NCI-H748 (cell line): ENCODE results near the gene FADS3.

Experiments used
- DNase-seq: peaks from one replicate; lab custom pipeline; 2025; ENCODE audit not compliant: unreplicated experiment; lab: John Stamatoyannopoulos, UW

The FADS3 gene

DNA sequence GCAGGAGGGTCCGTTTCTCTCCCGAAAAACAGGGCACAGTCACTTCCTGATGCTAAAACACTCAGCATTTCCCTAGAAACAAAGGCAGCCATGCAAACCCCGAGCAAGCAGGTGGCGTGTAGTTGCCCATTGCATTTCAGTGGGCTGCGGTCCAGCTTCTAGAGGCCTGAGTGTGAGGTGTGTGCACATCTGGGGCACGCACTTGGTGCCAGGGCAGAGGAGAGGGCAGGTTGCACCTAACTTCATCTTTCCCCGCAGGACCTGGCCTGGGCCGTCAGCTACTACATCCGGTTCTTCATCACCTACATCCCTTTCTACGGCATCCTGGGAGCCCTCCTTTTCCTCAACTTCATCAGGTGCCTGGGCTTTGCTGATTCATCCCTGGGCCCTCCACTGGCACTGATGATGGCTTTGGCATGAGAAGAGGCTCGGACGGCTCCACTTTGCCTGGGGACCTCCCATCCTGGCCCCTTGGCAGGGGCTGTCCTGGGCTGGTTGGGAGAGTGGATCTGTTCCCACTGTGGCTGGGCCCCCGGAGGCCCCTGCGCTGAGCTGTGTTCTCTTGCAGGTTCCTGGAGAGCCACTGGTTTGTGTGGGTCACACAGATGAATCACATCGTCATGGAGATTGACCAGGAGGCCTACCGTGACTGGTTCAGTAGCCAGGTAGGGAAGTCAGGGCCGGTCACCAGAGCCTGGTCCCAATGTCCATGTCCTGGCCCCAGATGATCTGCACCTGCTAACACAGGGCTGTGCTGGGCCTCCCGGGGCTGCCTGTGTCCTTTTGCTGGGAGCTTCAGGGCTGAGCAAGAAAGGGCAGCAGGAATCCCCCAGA is 28.4 kb downstream of the FADS3 start:
- no peak for DNase-seq

DNA sequence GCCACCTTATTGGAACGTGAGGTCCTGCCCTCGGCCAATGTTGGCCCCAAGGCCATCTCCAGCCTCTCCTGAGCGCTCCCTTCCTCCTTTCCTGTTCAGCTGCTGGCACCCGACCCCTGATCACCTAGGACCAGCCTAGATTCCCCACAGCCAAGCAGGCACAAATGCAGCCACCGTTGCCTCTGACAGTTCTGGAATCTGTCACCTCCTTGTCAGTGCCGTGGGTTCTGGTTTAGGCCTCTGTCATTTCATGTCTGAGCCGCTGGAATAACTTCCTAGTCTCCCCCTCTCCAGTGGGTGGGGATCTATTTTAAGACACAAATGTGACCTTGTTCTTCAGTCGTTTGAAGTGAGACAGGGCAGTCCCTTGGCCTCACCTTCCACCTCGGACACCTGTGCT is 29.7 kb downstream of the FADS3 start:
- DNase-seq, result no peak

DNA sequence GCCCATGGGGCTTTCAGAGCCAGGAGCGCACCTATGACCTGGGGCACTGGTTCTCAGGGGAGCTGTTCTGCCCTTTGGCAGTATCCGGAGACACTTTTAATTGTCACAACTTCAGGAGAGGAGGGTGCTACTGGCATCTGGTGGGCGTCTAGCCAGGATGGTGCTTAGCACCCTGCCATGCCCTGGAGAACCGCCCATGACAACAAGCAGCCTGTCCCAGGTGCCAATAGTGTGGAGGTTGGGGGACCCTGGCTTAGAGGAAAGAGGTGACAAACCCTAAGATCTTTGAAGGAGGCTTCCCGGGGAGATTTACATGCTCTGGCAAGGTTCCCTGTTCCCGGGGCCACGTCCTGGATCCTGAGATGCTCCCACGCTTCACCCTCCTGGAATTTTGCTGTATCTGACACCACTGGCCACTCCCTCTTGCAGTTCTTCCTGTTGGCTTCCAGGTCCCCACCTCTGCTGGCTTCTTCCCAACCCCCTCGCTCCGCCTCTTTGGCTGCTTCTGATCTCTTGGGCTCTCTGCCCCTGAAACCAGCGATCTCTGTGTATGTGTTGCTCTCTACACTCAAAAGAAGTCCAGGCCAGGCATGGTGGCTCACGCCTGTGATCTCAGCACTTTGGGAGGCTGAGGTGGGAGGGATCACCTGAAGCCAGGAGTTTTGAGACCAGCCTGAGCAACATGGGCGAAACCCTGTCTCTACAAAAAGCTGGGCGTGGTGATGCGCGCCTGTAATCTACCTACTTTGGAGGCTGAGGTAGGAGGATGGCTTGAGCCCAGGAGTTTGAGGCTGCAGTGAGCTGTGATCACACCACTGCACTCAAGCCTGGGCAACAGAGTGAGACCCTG is 31.1 kb downstream of the FADS3 start:
- no peak for DNase-seq

DNA sequence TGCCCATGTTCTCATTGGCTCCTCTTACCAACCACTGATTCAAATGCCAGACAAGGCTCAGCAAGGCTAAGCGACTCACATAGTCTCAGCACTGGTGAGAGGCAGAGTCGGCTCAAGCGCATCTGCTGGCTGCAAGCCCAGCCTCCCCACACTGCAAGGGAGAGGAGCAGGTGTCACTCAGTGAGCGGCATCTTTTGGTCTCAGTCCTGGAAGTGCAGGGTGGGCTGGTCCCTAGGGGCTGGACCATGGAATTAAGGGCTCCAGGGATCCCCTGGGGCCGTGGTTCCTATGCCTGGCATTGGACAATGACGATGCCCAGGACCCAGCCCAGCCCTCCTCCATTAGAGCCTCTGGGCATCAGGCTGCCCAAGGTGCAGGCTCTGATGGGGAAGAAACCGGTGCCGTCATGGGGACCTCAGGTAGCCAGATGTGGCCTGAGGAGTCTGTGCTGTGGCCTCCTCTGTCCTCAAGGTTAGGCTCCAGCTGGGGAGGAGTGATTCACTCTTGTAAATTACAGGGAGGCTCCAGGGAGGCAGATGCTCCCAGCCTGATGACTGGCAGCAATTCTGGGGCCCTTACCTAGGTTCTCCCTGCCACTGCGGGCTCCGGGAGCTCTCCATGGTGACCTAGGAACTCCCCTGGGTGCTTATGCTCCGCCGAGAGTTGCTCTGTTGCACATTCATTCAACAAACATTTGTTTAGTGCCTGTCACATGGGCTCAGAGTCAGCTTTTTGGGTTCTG is 35.2 kb downstream of the FADS3 start:
- no peak for DNase-seq

DNA sequence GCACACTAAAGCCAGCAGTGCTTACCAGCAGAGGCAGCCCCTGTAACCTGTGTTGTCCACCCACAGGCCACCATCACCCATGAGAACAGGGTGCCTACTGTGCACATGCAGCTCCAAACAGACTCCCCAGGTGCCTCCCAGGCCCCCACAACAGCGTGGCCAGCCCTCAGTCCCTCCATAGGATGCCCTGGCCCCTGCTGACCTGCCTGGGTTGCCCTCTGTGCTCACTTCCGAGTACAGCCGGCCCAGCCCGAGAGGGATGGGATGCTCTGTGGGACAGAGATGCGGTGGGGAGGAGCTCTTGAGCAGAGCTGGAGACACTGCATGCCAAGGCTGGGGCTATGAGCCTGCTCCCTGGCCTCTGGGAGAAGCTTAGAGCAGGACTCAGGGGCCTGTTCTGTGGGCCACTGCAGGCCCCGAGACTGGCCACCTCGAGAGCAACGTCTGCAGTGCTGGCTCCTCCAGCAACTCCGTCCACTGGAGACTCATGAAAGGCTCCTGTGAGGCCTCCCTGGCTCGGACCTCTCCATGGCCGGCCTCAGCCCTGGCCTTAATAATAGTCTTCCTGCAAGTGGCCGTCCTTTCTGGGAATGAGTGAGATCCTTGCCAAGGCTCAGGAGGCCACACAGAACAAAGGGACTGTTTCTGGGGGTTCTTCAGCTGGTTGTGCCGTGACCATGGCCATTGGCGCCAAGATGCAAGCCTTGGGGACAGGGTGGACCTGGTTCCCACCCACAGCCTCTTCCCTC is 36.2 kb downstream of the FADS3 start:
- no peak for DNase-seq

DNA sequence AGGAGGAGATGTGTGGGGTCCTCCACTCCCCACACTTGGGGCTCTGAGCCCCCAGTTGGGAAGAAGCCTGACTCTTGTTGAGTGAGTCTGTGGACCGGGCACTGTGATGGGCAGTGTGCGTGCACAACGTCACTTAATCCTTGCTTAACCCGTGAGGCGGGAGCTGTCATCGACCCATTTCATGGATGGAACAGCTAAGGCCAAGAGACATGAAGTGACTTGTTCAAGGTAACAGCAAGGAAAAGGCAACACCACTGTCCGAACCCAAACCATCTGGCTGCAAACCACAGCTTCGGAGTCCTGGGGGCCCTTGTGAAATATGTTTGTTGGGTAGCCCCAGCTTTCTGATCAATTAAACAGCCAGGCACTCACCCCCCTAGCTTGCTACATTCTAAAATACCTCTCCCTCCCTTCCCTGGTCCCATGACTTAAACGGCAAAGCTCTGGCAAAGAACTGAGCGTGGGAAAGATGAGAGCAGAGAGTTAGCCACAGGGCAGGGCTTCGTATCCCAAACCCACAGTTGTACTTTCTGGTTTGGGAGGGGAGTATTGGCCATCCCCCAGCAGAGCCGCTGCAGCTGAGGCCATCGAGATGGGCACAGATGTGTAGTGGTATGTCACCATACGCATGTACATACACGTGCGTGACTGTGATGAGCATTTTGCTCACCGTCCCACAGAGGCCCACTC is 37.0 kb downstream of the FADS3 start:
- DNase-seq, result no peak

DNA sequence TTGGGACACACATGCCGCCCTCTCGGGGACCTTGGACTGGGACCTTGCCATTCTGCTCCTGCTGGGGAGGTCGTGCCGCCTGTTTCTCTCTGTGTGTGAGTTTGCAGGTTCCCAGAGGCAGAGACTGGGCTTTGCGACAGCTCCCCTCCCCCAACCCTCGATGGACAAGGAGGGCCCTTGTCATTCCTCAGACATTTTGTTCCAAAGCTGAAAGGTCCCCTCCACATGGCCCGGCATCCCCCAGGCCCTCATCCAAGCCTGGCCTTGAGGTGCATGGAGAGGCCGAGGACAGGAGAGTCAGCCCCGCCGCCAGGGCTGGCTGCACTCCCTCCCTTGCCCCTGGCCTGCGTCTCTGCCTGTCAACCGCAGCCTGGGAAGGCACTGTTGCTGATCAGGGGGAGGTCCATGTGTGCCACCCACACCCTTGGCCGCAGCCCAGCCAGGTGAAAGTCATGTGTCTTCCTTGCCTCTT is 37.6 kb downstream of the FADS3 start:
- DNase-seq, result no peak

DNA sequence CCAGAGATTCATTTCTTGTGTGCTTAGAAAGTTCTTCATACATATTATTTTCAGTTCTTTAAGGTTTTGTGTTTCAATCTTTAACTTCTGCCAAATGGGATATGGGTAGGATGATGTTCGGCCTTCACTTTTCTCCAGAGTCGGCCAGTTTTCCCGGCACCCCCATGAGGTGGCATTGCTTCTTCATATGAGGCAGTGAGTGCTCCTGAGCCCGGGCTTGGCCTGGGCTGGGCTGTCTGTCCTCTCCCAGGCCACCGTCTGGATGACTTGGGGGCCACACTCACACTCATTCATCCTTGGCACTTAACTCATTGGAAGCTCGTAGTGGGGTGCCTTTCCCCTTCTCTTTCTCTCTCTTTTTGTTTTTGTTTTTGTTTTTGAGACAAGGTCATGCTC is 39.4 kb downstream of the FADS3 start:
- no peak for DNase-seq

DNA sequence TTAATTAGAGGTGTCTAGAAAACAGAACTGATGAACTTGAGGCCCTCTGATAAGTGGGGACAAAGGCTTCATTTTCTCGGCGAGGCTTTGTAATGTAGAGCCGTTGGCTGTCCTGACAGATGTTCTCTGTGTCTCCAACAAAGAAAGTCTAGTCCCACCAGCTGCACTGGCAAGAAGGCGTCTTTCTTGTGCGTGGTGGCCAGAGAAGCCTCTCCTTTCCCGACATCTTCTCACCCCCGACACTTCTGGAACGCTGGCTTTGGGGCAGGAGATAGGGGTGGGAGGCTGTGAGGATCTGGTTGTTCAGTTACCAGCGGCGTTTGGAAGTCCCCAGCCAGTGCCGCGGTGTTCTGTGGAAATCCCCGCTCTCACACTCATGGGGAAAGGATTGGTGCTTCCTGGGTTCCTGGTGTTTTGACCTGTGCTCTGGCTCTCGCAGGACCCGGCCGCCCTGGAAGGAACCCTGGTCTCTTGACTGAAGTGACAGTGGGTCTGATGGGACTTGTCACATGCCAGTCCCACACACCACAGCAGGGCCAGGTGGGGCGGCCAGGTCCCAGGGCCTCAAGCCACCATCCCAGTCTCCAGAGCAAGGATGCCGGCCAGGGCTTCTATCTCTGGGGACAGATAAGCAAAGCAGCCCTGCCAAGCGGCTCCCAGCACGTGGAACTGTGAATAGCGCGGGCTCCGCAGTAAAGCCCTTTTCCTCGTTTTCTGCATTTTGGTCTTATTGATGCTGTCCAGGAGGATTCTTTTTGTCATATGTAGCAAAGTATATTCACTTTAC is 40.0 kb downstream of the FADS3 start:
- no peak for DNase-seq

DNA sequence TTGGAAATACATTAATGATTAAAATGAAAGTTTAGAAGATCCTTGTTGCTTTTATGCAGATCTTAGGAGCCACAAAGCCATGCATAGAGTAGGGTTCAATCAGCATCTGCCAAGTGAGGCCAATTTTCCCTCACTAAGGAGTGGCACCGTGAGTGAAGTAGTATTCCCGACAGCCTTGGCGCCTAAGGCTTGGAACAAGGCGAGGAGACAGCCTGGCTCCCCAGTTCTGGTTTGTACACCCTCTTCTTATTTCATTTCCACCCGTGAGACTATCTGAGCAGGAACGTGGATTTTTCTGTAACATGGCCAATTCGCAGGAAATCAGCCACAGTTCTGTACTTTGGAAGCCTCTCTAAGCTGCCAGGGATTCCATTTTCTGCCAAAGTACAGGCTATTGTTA is 40.7 kb downstream of the FADS3 start:
- no peak for DNase-seq

DNA sequence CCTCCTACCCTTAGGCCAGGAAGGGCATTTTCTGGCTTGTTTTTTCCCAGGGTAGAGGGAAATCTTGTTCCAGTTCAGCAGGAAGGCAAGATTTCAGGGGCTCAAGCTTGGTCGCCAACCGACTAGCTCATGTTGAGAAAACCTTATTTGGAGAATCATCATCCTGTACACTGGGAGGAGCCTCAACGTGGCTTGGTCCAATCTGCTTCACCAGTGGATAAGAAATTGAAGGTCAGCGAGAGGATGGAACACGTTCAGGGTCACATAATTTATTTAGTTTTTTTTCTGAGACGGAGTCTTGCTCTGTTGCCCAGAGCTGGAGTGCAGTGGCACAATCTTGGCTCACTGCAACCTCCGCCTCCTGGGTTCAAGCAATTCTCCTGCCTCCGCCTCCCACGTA is 42.7 kb downstream of the FADS3 start:
- DNase-seq, result no peak

DNA sequence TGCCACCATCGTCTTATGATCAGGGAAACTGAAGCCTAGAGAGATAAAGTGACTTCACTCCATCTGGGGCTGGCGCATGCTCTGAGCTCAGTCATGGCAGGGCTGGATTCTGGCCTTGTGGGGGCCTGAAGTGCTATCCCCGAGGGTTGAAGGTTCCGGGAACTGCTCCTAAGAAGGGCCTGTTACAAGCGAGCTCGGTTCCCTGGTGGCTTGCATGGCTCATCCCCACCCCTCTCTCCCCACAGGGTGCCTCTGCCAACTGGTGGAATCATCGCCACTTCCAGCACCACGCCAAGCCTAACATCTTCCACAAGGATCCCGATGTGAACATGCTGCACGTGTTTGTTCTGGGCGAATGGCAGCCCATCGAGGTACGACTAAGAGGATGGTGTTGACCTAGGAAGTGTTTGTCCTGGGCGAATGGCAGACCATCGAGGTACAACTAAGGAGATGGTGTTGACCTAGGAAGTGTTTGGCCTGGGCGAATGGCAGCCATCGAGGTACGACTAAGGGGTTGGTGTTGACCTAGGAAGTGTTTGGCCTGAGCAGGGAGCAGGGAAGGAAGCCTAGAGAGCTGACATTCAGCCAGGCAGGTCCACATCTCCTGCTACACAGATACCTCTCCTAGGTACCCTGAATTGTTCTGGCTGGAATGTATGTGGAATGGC is 43.3 kb downstream of the FADS3 start:
- DNase-seq, result no peak

DNA sequence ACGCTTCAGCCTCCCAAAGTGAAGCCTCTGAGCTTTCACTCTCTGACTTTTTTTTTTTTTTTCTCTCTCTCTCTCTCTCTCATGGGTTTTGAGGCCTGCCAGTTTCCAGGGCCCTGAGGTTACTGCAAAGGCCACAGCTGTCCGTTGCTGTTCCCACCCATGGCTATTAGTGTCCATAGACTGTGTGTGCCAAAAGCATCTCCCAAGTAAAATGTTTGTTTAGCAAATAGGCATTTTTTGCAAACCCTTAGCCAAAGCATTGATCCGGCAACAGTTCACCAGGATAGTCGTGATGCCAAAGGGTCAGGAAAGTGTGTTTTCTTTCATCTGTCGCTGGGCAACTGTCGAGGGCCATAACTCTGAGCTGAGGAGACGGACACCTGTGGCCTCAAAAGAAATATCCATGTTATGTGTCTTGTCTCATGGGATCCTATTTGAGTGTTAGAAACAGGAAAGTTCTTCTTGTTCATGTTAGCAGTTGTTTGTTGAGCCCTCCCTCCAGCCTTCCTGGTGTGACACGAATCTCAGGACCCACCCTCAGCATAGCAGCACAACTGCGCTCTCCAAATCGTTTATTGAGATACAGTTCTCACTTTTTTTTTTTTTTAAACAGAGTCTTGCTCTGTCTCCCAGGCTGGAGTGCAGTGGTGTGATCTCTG is 44.9 kb downstream of the FADS3 start:
- DNase-seq, result no peak

DNA sequence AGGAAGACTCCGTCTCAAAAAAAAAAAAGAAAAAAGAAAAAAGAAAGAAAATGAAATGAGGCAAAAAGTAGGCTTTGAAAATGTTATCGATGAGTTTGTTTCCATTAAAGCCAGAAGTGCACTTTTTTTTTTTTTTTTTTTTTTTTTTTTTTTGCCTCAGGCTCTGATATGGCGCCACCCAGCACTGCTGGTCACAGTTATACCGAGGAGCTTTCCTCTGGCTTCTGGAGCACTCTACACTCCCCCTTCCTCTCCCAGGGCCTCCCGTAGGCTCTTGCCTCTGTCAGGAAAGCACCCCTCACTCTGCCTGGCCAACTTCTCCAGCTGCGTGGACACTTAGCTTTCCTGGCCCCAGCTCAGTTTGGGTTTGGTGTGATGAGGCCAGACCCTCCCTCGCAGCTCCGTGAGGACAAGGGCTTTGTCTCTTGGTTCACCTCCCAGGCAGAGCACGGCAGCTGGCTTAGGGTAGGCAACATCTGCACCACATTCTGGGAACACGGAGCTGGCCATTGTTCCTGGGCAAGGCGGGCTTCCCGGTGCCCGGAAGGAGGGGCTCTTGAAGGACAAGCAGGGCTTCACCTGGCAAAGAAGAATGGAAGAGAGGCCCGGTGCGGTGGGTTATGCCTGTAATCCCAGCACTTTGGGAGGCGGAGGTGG is 46.3 kb downstream of the FADS3 start:
- no peak for DNase-seq

DNA sequence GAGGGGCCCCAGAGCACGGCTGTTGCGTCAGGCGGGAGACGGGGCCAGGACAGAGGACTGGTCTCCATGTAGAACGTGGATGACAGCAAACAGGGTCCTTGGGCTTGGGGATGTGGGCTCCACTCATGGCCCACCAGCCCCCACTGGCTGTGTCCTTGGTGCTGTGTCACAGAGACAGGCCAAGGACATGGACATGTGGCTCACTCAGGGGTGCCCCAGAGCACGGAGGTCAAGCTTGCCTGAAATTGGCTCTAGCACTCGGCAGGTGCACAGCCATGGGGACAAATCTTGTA is 48.9 kb downstream of the FADS3 start:
- no peak for DNase-seq

DNA sequence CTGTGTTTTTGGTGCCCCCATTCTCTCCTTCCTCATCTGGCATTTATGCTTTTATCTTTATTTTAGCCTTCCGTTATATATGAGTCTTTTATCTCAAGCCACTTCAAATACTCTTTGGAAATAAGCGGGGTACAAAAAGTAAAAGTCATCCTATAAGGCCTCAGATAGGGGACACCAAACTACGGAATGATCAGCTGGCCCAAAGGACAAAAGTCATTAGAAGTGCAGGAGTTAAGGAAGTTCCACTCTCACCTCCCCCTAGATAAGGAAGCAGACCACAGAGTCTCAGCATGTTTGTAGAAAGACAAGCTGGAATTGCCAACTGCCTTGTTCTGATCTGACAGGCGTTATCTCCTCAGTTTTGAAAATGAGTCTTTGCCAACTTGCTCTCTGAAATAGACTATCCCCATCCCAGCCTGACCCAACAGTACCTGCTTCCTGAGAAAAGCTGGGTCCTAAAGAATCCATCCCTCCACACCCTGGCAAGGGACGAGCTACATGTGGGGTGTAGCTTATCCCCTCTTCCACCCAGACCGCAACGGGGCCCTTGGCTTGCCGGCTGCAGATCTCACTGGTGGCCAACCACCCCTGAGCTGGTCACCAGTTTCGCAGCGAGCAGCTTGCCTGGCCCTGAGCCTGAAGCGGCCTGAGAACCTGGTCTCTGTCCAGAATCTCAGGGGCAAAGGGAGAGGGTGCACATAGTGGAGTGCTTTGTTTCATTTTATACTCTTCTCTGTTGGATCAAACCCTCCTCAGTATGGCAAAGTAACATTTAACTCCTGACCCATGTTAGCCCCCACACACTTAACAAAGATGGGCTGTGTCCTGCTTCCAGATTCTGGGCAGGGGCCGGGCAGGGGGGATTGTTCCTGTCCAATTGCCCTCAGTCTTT is 49.5 kb downstream of the FADS3 start:
- DNase-seq, result no peak

DNA sequence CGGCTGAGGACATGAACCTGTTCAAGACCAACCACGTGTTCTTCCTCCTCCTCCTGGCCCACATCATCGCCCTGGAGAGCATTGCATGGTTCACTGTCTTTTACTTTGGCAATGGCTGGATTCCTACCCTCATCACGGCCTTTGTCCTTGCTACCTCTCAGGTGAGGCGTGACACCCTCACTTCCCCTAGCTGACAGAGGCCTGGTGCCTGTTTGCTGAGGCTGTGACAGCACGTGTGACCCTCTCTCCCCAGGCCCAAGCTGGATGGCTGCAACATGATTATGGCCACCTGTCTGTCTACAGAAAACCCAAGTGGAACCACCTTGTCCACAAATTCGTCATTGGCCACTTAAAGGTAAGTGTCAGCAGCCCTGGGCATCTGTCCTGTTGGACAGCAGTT is 51.0 kb downstream of the FADS3 start:
- DNase-seq, result no peak
